ENCODE data around the gene RDH16. TPM values are rescaled to one million over a fixed set of nuclear protein-coding genes. Genes with fewer than 3 reads are reported as not detected.

RDH16 gene
- total and polyA plus RNA-seq, 2 donors (not counting 3 experiments of a cell fraction or from before 2014, with no cell fraction given): 0.08 to 0.29 TPM

- peaks cover 17% of the 10 kb centered on the region for H3K79me2 ChIP-seq (ENCODE audit: control insufficient read depth, insufficient read depth, low read length)
- H3K36me3 ChIP-seq (ENCODE audit: control insufficient read depth in 2 of 2, extremely low read depth in 1 of 2, insufficient read depth in 2 of 2, low read length in 2 of 2): peaks cover 0 to 23% of the 10 kb centered on the region in 2 experiments
- H2AFZ ChIP-seq (ENCODE audit: low read depth, low read length): peak within 1 kb of the TSS; percentile 79
- ChIA-PET POLR2A (no interaction called here), CTCF (interaction anchor here (1.0 to 5.5 kb wide), 4 partner anchors 11 to 106 kb away, joined by 3 to 32 read pairs (median 5); partner anchors contain the start of genes STAT6 and TAC3)
- dilution Hi-C loops (cut with MboI; ENCODE audit: extremely low pct_ligation_motif_present, low sequenced_read_pairs) (no loop called here), intact Hi-C loops (cut with micrococcal nuclease) (no loop called here)
- no peak within 1 kb of the TSS for H3K27ac ChIP-seq (ENCODE audit: insufficient read depth, low read depth, low read length)
- DNase-seq (ENCODE audit: low read depth, low spot score) (peak; percentile 37), FAIRE-seq (no peak)
- H3K9me1 ChIP-seq (replicated peaks; ENCODE audit: control insufficient read depth, extremely low read depth, insufficient read depth, low read length): no peaks in the 10 kb centered on the region
- peaks cover under 1 to 2% of the 10 kb centered on the region in 2 experiments for H3K27me3 ChIP-seq (ENCODE audit: control insufficient read depth in 2 of 2, insufficient read depth in 2 of 2, low read length in 2 of 2)
- H3K9me3 ChIP-seq (replicated peaks; ENCODE audit: control insufficient read depth, insufficient read depth, low read length): no peaks in the 10 kb centered on the region
- H3K4me3 ChIP-seq (replicated peaks in 1 of 3; ENCODE audit: insufficient read depth in 1 of 3, low read depth in 1 of 3, low read length in 3 of 3): peak within 1 kb of the TSS; percentile 64 to 91 (median 91)
- peak within 1 kb of the TSS; percentile 72 for H3K4me2 ChIP-seq (ENCODE audit: insufficient read depth, low read length)
- H3K9ac ChIP-seq (replicated peaks; ENCODE audit: extremely low read depth, insufficient read depth, low read length): peak within 1 kb of the TSS; percentile 82
- no peak for TF ChIP-seq FOS (IDR thresholded peaks at IDR 0.05; ENCODE audit: borderline replicate concordance, insufficient read depth, low read length)
- peak; percentile 73 for TF ChIP-seq POLR2A (IDR thresholded peaks at IDR 0.05; ENCODE audit: low read depth, low read length)
- TF ChIP-seq EZH2 (IDR thresholded peaks at IDR 0.05; ENCODE audit: borderline replicate concordance, low read depth, low read length, severe bottlenecking): no peak
- peak; percentile 77 for TF ChIP-seq POLR2AphosphoS5 (IDR thresholded peaks at IDR 0.05; ENCODE audit: insufficient read depth, low read depth, low read length)
- no peak for TF ChIP-seq GATA2 (IDR thresholded peaks at IDR 0.05; ENCODE audit: insufficient read depth, insufficient read length, low read depth, low read length)
- TF ChIP-seq, protein P1, sequence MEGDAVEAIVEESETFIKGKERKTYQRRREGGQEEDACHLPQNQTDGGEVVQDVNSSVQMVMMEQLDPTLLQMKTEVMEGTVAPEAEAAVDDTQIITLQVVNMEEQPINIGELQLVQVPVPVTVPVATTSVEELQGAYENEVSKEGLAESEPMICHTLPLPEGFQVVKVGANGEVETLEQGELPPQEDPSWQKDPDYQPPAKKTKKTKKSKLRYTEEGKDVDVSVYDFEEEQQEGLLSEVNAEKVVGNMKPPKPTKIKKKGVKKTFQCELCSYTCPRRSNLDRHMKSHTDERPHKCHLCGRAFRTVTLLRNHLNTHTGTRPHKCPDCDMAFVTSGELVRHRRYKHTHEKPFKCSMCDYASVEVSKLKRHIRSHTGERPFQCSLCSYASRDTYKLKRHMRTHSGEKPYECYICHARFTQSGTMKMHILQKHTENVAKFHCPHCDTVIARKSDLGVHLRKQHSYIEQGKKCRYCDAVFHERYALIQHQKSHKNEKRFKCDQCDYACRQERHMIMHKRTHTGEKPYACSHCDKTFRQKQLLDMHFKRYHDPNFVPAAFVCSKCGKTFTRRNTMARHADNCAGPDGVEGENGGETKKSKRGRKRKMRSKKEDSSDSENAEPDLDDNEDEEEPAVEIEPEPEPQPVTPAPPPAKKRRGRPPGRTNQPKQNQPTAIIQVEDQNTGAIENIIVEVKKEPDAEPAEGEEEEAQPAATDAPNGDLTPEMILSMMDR (IDR thresholded peaks at IDR 0.05; ENCODE audit: extremely low read depth in 1 of 2, insufficient read depth in 1 of 2, low read depth in 1 of 2, low read length in 2 of 2): peak; percentile 44 to 56
- peaks cover 8% of the 10 kb centered on the region for H3K4me1 ChIP-seq (ENCODE audit: control insufficient read depth, extremely low read depth, insufficient read depth, low read length)
- BruUV-seq (replicated peaks): no TSS peak
- no peaks in the 10 kb centered on the region for H4K20me1 ChIP-seq (replicated peaks; ENCODE audit: control insufficient read depth, extremely low read depth, insufficient read depth, low read length)
Observed at GRCh38 chr12:57005980-57006808, 48.8 kb upstream of the RDH16 start, which contains the start of gene ZBTB39. Gene ZBTB39 (minus strand): TSS chr12:57006546. CDS start chr12:57004917, 1,629 bp downstream.
